ENCODE measurements around the gene TENT4B.

TENT4B gene

GRCh38 chr16:50137268-50137667, 15.8 kb upstream of the TENT4B start:
- TF ChIP-seq CTCF (IDR thresholded peaks at IDR 0.05; ENCODE audit: borderline replicate concordance, control extremely low read depth, extremely low read depth, insufficient read depth, missing control alignments), result no peak

GRCh38 chr16:50139580-50139979, 13.5 kb upstream of the TENT4B start:
- no peak for TF ChIP-seq CTCF (IDR thresholded peaks at IDR 0.05; ENCODE audit: borderline replicate concordance, control extremely low read depth, extremely low read depth, insufficient read depth, missing control alignments)
- in situ Hi-C loops (cut with MboI; ENCODE audit: low sequenced_read_pairs, unreplicated experiment), result no loop called here
- no peak for DNase-seq (ENCODE audit: low spot score)

More at GRCh38 chr16:50137268-50137667, 15.8 kb upstream of the TENT4B start:
- in situ Hi-C loops (cut with MboI; ENCODE audit: low sequenced_read_pairs, unreplicated experiment), result no loop called here
- DNase-seq (ENCODE audit: low spot score), result no peak

GRCh38 chr16:50144211-50144610, 8.9 kb upstream of the TENT4B start:
- TF ChIP-seq CTCF (IDR thresholded peaks at IDR 0.05; ENCODE audit: borderline replicate concordance, control extremely low read depth, extremely low read depth, insufficient read depth, missing control alignments), result no peak
- no peak for DNase-seq (ENCODE audit: low spot score)
- in situ Hi-C loops (cut with MboI; ENCODE audit: low sequenced_read_pairs, unreplicated experiment), result no loop called here

GRCh38 chr16:50146479-50147435, 6.3 kb upstream of the TENT4B start:
- no peak for DNase-seq (ENCODE audit: low spot score)
- TF ChIP-seq CTCF (IDR thresholded peaks at IDR 0.05; ENCODE audit: borderline replicate concordance, control extremely low read depth, extremely low read depth, insufficient read depth, missing control alignments), result no peak
- in situ Hi-C loops (cut with MboI; ENCODE audit: low sequenced_read_pairs, unreplicated experiment), result no loop called here

GRCh38 chr16:50151322-50151721, 1.8 kb upstream of the TENT4B start:
- TF ChIP-seq CTCF (IDR thresholded peaks at IDR 0.05; ENCODE audit: borderline replicate concordance, control extremely low read depth, extremely low read depth, insufficient read depth, missing control alignments), result no peak
- in situ Hi-C loops (cut with MboI; ENCODE audit: low sequenced_read_pairs, unreplicated experiment), result no loop called here
- DNase-seq (ENCODE audit: low spot score), result no peak

- DNase-seq (ENCODE audit: low spot score), result no peak
- in situ Hi-C loops (cut with MboI; ENCODE audit: low sequenced_read_pairs, unreplicated experiment), result no loop called here
- TF ChIP-seq CTCF (IDR thresholded peaks at IDR 0.05; ENCODE audit: borderline replicate concordance, control extremely low read depth, extremely low read depth, insufficient read depth, missing control alignments), result no peak
These were observed 1.4 kb upstream of the TENT4B start for GRCh38 chr16:50151756-50152155.
